ENCODE measurements around the gene SCLY.

SCLY gene

GRCh38 chr2:238097988-238098871, 37.4 kb downstream of the SCLY start:
- DNase-seq (ENCODE audit: low read depth): no peak

- no peak for DNase-seq (ENCODE audit: low read depth)
Observed at GRCh38 chr2:238098901-238099713, 38.3 kb downstream of the SCLY start.

GRCh38 chr2:238099714-238100048, 38.9 kb downstream of the SCLY start:
- no peak for DNase-seq (ENCODE audit: low read depth)

- no peak for DNase-seq (ENCODE audit: low read depth)
Observed at GRCh38 chr2:238100049-238100820, 39.4 kb downstream of the SCLY start, which contains the start of gene ESPNL. Gene ESPNL, plus strand, starts transcription at chr2:238100340. Its CDS starts 80 bp downstream, at chr2:238100420.

GRCh38 chr2:238100821-238101771, 40.3 kb downstream of the SCLY start:
- no peak for DNase-seq (ENCODE audit: low read depth)

GRCh38 chr2:238101891-238102841, 41.4 kb downstream of the SCLY start:
- no peak for DNase-seq (ENCODE audit: low read depth)

GRCh38 chr2:238102865-238103264, 42.1 kb downstream of the SCLY start:
- DNase-seq (ENCODE audit: low read depth): no peak

- DNase-seq (ENCODE audit: low read depth): no peak
Observed at GRCh38 chr2:238103465-238104225, 42.8 kb downstream of the SCLY start.

GRCh38 chr2:238104226-238104690, 43.5 kb downstream of the SCLY start:
- DNase-seq (ENCODE audit: low read depth): no peak

GRCh38 chr2:238104691-238105371, 44.0 kb downstream of the SCLY start:
- DNase-seq (ENCODE audit: low read depth): no peak

- no peak for DNase-seq (ENCODE audit: low read depth)
Observed at GRCh38 chr2:238105506-238106338, 44.9 kb downstream of the SCLY start.

- DNase-seq (ENCODE audit: low read depth): no peak
Observed at GRCh38 chr2:238106339-238106697, 45.5 kb downstream of the SCLY start.

- no peak for DNase-seq (ENCODE audit: low read depth)
Observed at GRCh38 chr2:238106698-238107524, 46.1 kb downstream of the SCLY start.

- DNase-seq (ENCODE audit: low read depth): no peak
Observed at GRCh38 chr2:238107525-238108422, 47.0 kb downstream of the SCLY start.

- no peak for DNase-seq (ENCODE audit: low read depth)
Observed at GRCh38 chr2:238108423-238109183, 47.8 kb downstream of the SCLY start.
